HCT116 (cell line): ENCODE results near the gene INO80.

ENCODE experiments used
- EGR1 ChIP-seq: IDR thresholded peaks from 2 replicates; pipeline ENCODE4 v1.6.1; 2012; ENCODE audit warnings: low read depth
- TF ChIP-seq, protein P1 (sequence below): IDR thresholded peaks from 2 replicates; pipeline ENCODE4 v1.6.1; 2012

DNA sequence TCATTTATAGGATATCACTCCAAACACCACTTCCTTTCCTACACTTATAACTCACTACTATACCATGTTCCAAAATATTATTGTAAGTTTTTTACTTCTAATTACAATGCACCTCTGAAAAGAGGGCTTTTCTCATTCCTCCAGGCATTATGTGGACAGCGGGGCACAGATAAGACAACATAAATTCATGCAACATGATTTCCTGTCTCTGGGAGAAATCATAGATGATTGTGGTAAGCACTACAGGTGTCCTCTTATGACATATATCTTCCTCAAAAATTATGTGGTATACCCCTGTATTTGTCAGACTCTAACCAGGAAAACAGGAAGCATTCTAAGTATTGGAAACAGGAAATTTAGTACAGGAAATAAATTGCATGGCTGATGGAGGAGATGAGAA, 45.7 kb upstream of the INO80 start:
- TF ChIP-seq EGR1: no peak
- TF ChIP-seq, protein P1, sequence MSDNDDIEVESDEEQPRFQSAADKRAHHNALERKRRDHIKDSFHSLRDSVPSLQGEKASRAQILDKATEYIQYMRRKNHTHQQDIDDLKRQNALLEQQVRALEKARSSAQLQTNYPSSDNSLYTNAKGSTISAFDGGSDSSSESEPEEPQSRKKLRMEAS: no peak
